GM18511 (cell line): ENCODE results near the gene RFNG.

Source experiments
- ATAC-seq: cut with Tn5 transposase; IDR thresholded peaks from one replicate; pipeline ENCODE4 v1.9.1; 2021; ENCODE audit warnings: mild to moderate bottlenecking, moderate library complexity; ENCODE audit not compliant: unreplicated experiment

The RFNG gene

DNA sequence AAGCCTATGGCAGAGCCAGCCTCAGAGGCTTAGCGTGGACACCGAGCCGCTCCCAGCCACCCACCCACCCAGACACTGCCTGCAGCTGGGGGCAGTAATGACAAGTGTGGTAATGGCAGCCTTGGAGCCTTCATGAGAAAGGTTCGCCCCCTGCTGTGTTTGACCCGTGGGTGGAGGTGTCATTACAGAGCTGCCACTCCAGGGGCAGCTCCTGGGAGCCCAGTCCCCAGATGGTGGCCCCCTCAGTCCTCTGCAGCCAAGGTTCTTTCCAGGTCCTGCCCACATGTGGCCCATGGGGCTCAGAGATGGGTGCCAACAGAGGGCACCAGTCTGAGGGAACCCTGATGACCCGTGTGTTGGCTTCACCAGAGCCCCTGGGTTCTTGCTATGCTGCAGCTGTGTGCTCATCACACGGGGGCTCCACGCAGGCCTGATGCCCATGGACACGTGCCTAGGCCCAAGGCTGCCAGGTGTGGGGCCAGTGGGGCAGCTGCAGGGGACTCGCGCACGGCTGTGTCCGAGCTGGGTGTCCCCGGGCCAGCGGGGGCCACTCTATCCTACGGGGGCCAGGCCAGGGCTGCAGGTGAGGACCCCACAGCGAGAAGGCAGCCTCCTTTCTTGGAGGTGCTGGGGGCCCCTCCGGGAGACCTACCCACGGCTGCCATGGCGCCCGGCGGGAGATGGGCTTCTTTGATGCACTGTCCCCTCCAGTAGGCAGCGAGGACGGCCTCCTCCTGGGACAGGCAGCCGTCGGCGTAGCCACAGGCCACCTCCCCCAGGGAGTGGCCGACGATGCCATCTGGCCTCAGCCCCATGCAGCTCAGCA is 38.3 kb upstream of the RFNG start:
- no peak for ATAC-seq

GRCh38 chr17:82088838-82089722 is 37.5 kb upstream of the RFNG start:
- no peak for ATAC-seq

GRCh38 chr17:82087961-82088837 is 36.6 kb upstream of the RFNG start:
- ATAC-seq: no peak

DNA sequence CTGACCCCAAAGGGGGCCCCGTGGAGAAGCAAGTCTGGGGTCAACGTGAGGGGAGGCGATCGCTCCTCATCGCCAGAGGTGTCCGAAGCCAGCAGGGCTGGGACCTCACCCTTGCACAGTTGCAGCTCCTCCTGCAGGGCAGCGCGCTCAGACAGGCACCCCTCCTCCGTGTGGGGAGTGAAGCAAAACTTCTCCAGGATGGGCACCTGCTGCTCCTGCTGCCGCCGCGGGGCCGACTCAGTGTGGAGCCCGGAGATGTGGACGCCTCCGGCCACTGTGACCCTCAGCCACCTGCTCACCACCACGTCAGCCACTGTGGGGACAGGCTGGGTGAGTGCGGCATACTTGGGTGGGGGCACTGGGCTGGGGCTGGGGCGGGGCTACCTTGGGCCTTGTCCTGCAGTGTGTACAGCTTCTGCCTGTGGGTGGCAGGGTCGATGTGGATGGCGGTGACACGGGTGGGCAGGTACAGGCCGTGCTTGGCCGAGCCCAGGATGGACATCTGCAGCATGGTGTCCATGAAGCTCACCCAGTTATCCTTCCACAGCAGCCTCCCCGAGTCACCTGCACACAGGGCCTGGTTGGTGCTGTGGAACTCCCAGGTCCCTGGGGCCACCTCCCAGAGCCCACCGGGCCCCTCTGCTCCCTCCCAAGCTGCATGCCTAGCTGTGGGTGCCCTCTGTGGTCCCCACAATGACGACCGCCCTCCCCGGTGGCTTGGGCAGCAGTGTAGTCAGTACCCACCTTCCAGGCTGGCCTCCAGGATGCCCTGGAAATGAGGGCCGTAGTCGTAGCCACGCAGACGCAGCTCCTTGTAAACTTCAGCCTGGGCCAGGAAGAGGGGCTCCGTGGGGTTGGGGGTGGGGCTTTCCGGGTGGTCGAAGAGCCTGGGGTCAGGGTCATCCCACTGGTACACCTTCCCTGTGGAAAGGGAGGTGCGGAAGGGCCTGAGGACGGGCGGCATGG is 35.6 kb upstream of the RFNG start:
- ATAC-seq: no peak

DNA sequence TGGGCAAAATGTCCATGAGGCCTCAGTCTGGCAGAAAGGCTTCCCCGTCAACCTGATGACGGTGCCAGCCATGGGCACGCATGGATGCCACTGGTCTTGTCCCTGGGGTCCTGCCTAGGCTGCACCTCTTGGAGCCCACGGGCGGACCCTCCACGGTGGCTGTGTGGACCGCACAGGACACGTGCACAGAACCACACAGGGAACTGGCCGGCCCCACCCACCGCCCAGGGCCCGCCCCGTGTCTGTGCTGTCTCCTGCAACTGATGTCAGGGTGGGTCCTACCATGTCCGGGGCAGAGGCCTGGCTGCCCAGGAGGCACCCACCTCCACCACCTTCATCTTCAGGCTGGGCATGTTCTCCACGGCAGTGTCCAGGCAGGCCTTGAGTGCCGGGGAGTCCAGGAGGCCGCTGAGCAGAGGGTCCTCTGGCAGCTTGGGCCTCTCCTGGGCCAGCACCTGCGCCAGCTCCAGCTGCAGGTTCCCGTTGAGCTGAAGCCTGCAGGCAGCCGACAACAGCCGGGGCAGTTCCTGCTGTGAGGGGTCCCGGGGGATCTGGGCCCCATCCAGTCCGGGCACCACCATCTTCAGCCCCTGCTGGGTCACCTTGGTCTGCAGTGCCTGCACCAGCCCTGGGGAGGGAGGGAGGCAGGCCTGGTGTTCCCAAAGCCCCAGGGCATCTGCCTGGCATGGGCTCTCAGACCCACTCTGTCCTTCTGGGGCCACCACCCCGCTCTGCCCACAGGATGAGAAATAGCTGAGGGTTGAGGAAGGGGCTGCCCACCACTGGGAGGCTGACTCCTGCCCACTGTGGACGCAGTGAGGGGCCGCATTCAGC is 34.5 kb upstream of the RFNG start:
- no peak for ATAC-seq

GRCh38 chr17:82085031-82085861 is 33.6 kb upstream of the RFNG start:
- no peak for ATAC-seq

GRCh38 chr17:82084373-82085030 is 32.9 kb upstream of the RFNG start:
- ATAC-seq: no peak

DNA sequence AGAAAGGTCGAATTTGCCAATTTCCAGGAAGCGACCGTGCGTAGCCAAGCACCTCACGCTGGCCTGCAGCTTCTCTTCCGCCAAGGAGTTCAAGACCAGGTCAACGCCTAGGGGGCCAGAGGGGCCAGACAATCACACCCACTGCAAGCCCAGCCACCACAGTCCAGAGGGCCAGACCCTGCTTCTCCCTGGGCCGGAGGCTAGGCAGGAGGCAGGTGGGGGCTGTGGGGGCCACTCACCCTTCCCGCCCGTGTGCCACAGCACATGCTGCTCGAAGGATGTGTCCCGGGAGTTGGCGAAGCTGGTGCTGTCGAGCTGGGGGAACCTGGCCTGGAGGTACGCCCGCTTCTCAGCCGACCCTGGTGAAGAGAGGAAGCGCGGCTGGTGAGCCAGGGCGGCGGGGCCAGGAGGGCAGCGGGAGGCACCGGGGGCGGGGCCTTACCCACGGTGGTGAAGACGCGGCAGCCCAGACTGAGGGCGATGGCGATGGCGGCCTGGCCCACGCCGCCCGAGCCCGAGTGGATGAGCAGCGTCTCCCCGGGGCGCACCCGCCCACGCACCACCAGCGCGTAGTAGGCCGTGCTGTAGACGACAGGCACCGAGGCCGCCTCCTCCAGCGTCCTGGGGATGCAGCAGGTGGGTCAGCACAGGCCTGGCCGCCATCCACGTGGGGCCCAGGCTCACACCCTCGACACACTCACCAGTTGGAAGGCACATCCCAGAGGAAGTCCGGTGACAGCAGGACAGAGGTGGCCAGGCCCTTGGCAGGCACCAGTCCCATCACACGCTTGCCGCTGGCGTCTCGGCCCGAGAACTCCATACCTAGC is 32.1 kb upstream of the RFNG start:
- no peak for ATAC-seq

DNA sequence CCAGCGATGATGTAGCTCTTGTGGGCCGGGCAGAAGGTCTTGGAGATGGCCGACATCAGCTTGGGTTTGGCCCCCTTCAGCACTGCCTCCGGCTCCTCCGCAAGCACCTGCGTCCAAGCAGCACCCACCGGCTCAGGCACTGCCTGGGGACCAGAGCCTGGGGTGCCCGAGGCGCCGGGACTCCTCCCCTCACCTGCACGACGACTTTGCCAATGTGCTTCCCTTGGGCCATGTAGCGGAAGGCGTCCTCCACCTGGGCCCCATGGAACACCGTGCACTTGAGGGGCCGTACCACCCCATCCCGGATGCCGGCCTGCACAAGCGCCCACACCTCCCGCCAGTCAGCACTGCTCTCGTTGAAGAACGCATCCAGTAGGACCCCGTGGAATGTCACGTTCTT is 31.4 kb upstream of the RFNG start:
- ATAC-seq: no peak

- ATAC-seq: no peak
These were observed 30.8 kb upstream of the RFNG start for GRCh38 chr17:82082456-82082855.

GRCh38 chr17:82081966-82082365 is 30.4 kb upstream of the RFNG start:
- no peak for ATAC-seq

- no peak for ATAC-seq
These were observed 29.9 kb upstream of the RFNG start for GRCh38 chr17:82081546-82081945.

DNA sequence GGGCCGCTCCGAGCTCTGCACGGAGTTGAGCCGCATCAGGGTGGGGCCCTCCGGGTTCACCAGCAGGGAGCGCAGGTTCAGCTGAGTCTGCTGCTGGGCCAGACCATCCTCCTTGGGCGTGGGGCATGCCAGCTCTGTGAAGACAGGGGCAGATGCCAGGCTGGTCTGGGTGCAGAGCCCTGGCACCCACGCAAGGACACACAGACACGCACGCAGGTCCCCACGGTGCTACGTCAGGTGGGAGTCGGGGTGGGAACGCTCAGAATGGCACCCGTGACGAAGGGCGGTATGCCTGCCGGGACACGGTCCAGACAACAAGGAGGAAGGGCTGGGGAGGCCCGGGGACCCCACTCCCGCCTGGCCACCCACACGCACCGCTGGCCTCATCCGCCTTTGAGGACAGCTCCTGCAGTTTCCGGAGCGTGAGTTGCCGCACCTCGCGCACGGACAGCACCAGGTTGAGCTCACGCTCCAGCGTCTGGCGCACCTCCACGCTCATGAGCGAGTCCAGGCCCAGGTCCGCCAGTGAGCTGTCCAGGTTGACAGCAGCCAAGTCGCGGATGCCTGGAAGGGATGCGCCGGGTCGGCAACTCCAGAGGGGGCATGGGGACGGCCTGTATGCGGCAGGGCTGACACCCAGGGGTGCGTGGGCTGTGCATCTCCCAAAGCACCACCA is 29.3 kb upstream of the RFNG start:
- ATAC-seq: no peak

GRCh38 chr17:82080048-82080788 is 28.6 kb upstream of the RFNG start:
- no peak for ATAC-seq

- ATAC-seq: no peak
These were observed 27.5 kb upstream of the RFNG start for GRCh38 chr17:82079001-82079677.
